ENCODE data around the gene AOAH.
"Not testable (repeated sequence)": the region's sequence is repeated elsewhere in the genome, so short reads cannot be mapped to it uniquely, and the experiment has no call there.

AOAH gene

DNA sequence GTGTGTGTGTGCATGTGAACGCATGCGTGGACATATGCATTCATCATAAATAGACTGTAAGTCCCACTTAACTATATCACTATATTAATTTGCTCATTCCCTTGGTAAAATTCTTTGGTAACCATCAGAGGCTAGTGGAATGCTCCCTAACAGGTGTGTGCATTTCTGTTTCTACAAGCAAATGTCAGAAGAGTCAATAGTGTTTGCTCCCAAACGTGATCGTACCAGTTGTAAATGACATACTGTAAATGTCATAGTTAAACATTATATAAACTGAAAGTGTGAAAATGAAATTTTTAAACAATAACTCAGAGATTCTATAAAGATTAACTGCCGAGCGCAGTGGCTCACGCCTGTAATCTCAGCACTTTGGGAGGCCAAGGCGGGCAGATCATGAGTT, 240.0 kb downstream of the AOAH start:
- no peak overlapping the region for H3K4me3 ChIP-seq (ENCODE audit: low read depth, low read length)
- TF ChIP-seq, protein P1, sequence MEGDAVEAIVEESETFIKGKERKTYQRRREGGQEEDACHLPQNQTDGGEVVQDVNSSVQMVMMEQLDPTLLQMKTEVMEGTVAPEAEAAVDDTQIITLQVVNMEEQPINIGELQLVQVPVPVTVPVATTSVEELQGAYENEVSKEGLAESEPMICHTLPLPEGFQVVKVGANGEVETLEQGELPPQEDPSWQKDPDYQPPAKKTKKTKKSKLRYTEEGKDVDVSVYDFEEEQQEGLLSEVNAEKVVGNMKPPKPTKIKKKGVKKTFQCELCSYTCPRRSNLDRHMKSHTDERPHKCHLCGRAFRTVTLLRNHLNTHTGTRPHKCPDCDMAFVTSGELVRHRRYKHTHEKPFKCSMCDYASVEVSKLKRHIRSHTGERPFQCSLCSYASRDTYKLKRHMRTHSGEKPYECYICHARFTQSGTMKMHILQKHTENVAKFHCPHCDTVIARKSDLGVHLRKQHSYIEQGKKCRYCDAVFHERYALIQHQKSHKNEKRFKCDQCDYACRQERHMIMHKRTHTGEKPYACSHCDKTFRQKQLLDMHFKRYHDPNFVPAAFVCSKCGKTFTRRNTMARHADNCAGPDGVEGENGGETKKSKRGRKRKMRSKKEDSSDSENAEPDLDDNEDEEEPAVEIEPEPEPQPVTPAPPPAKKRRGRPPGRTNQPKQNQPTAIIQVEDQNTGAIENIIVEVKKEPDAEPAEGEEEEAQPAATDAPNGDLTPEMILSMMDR (IDR thresholded peaks at IDR 0.05; ENCODE audit: insufficient read depth, low read length, missing control alignments), result no peak
- POLR2A ChIA-PET, result no interaction called here
- no peak for DNase-seq (ENCODE audit: low read depth, low spot score)
- CTCF ChIA-PET, result interaction anchor here (1.0 to 1.5 kb wide), 2 partner anchors 10 to 716 kb away, joined by 3 to 4 read pairs; no protein-coding TSS in a partner anchor

DNA sequence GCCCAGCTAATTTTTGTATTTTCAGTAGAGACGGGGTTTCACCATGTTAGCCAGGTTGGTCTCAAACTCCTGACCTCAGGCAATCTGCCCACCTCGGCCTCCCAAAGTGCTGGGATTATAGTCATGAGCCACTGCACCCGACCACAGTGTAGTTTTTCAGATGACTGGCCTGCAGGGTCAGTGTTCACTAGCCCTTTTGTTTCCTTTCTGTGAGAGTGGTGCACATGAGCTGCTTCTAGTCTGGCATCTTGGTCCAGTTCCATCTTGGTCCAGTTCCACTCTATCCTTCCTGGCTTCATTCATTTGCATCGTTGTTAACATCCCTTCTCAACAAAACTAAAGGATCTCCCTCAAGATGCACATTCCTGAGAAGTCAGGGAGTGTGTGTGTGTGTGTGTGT, 240.4 kb downstream of the AOAH start:
- H3K4me3 ChIP-seq (ENCODE audit: low read depth, low read length); DNase-seq (ENCODE audit: low read depth, low spot score); POLR2A ChIA-PET: not testable (repeated sequence)
- CTCF ChIA-PET, result interaction anchor here (1.0 kb wide), 1 partner anchor 10 kb away, joined by 3 read pairs; no protein-coding TSS in a partner anchor

DNA sequence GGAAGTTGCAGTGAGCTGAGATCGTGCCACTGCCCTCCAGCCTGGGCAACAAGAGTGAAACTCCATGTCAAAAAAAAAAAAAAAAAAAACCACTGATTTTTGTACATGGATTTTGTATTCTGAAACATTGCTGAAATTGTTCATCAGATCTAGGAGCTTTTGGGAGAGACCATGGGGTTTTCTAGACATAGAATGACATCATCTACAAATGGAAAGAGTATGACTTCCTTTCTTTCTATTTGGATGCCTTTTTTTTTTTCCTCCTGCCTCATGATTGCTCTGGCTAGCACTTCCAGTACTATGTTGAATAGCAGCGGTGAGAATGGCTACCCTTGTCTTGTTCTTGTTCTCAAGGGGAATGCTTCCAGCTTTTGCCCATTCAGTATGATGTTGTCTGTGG, 245.5 kb downstream of the AOAH start:
- no peak for DNase-seq (ENCODE audit: low read depth, low spot score)
- ChIA-PET POLR2A (no interaction called here), CTCF (interaction anchor here (0.8 to 1.7 kb wide), 3 partner anchors 8 to 482 kb away, joined by 3 to 4 read pairs (median 4); no protein-coding TSS in a partner anchor)
- no peak overlapping the region for H3K4me3 ChIP-seq (ENCODE audit: low read depth, low read length)
- TF ChIP-seq, protein P1 (IDR thresholded peaks at IDR 0.05; ENCODE audit: insufficient read depth, low read length, missing control alignments), result no peak

DNA sequence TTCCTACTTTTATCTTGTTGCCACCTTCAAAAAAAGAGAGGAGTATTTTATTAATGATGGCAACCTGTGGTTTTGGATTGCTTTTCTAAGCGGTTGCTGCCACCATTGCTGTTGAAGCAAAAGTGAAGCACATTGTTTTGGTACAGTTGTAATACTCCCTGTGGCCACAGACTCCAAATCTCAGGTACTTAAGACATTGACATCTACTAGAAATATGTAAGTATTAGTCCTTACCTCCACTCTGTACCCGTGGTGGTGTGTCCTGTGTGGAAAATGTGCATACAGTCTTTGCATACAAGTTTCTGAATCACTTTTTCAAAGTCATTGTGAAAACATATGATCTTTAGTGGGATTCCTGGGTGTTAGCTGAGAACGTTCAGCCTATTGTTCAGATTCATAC, 248.9 kb downstream of the AOAH start:
- H3K4me3 ChIP-seq (ENCODE audit: low read depth, low read length), result no peak overlapping the region
- CTCF ChIA-PET, result interaction anchor here (1.8 kb wide), 1 partner anchor 196 kb away, joined by 12 read pairs; no protein-coding TSS in a partner anchor
- TF ChIP-seq, protein P1 (IDR thresholded peaks at IDR 0.05; ENCODE audit: insufficient read depth, low read length, missing control alignments), result no peak
- POLR2A ChIA-PET, result no interaction called here
- DNase-seq (ENCODE audit: low read depth, low spot score), result no peak

DNA sequence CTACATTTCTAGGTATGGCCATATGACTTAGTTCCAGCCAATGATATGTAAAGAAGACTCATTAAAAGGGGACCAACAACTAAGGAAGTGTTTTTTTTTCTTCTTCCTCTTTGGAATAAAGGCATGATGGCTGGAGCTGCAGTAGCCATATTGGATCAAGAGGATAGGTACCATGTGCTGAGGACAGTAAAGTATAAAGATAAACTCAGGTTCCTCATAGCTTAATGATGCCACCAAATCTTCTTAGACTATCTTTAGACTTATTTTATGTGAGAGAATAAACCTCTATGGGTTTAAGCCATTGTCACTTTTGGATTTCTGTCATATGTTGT, 249.3 kb downstream of the AOAH start:
- no peak overlapping the region for H3K4me3 ChIP-seq (ENCODE audit: low read depth, low read length)
- POLR2A ChIA-PET, result no interaction called here
- TF ChIP-seq, protein P1 (IDR thresholded peaks at IDR 0.05; ENCODE audit: insufficient read depth, low read length, missing control alignments), result no peak
- CTCF ChIA-PET, result interaction anchor here (0.6 to 1.8 kb wide), 6 partner anchors 9 to 726 kb away, joined by 3 to 12 read pairs (median 4); no protein-coding TSS in a partner anchor
- no peak for DNase-seq (ENCODE audit: low read depth, low spot score)

DNA sequence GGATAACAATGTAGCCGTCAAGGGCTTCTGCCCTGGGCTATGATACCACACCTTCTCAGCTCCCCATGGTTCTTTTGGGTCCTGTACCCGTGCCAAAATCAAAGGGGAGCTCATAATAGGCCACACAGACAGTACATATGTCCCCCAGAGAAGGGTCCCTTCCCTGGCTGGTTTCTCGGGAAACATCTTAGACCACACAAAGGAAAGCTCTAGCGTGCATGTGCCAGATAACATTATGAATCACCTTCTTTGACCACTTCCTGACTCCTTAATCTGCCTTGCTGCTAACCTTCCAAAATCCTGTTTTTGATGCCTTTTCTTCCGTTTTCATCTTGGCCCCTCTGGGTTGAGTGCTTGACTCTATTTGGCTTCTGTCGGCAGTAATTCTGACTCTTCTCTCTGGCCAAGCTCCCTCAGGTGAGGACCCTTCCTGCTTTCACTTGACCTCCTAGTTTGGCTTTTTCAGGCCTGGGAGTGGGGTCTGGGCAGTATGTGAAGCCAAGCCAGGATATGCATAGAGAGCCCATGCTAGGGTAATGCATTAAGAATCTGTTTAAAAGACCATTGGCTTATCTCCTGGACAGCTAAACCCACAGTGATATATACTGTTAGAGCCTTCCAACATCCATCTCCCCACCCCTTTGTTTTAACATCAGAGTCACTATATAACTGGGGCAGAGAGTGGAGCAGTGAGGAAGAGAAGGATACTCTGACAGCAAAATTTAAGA, 249.8 kb downstream of the AOAH start:
- CTCF ChIA-PET, result interaction anchor here (0.6 to 1.8 kb wide), 9 partner anchors 9 to 727 kb away, joined by 3 to 12 read pairs (median 3); no protein-coding TSS in a partner anchor
- TF ChIP-seq, protein P1 (IDR thresholded peaks at IDR 0.05; ENCODE audit: insufficient read depth, low read length, missing control alignments), result no peak
- POLR2A ChIA-PET, result no interaction called here
- no peak overlapping the region for H3K4me3 ChIP-seq (ENCODE audit: low read depth, low read length)
- no peak for DNase-seq (ENCODE audit: low read depth, low spot score)

Measured in AG04449 (cell line).